Prostate gland (tissue), 2 donors: ENCODE data around the gene RDX.

Experiments
- POLR2A ChIP-seq: fragments of 450-650 bp; IDR thresholded peaks from one replicate; pipeline ENCODE4 v1.6.1; 2016; ENCODE audit warnings: antibody characterized with exemption, mild to moderate bottlenecking
- POLR2AphosphoS5 ChIP-seq: sonication (generic); formaldehyde crosslinking; IDR thresholded peaks from one replicate; pipeline ENCODE4 v1.6.1; 2017; ENCODE audit warnings: antibody characterized with exemption
- TF ChIP-seq, protein P1 (sequence below), 4 experiments: fragments of 200-600 bp in 2 of 4; fragments of 450-650 bp in 2 of 4; sonication (generic) in 2 of 4; IDR thresholded peaks; 1 replicate in 3 of 4; 2 replicates in 1 of 4; pipeline ENCODE4 v1.5.1; 2016 to 2019; ENCODE audit warnings: antibody characterized with exemption in 4 of 4, mild to moderate bottlenecking in 2 of 4, moderate library complexity in 2 of 4

DNA sequence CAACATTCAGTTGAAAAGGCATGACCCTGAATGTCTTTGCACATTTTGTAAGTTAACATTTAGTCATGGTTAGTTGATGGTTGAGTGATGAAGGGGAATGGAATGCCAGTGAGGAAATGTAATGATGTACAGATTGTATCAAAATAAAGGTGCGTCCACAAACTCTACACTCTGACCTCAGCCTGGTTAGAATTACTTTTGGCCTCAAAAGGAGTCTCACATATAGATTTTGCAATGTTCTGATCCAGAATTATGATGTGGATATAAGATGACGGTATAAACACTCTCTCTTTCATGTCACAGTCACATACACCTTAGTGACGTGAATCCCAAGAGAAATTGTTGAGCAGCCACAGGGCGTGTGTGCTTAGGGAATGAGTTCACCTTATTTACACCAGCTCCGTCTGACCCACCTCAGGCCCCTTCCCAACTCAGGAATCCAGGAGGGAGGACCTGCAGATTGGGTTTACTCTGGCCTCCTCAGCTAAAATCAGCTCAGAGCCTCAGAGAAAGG is 100.1 kb downstream of the RDX start:
- TF ChIP-seq, protein P1, sequence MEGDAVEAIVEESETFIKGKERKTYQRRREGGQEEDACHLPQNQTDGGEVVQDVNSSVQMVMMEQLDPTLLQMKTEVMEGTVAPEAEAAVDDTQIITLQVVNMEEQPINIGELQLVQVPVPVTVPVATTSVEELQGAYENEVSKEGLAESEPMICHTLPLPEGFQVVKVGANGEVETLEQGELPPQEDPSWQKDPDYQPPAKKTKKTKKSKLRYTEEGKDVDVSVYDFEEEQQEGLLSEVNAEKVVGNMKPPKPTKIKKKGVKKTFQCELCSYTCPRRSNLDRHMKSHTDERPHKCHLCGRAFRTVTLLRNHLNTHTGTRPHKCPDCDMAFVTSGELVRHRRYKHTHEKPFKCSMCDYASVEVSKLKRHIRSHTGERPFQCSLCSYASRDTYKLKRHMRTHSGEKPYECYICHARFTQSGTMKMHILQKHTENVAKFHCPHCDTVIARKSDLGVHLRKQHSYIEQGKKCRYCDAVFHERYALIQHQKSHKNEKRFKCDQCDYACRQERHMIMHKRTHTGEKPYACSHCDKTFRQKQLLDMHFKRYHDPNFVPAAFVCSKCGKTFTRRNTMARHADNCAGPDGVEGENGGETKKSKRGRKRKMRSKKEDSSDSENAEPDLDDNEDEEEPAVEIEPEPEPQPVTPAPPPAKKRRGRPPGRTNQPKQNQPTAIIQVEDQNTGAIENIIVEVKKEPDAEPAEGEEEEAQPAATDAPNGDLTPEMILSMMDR (IDR thresholded peaks at IDR 0.05), result no peak
- no peak for TF ChIP-seq POLR2AphosphoS5
- TF ChIP-seq POLR2A, result no peak
